NCI-H1417 (cell line): ENCODE results near the gene NFIA.
"Not testable (repeated sequence)": the region's sequence is repeated elsewhere in the genome, so short reads cannot be mapped to it uniquely, and the experiment has no call there.

Experiments used
- DNase-seq, 3 experiments: peaks; one replicate each; lab custom pipeline; 2025; lab: John Stamatoyannopoulos, UW

Gene NFIA

DNA sequence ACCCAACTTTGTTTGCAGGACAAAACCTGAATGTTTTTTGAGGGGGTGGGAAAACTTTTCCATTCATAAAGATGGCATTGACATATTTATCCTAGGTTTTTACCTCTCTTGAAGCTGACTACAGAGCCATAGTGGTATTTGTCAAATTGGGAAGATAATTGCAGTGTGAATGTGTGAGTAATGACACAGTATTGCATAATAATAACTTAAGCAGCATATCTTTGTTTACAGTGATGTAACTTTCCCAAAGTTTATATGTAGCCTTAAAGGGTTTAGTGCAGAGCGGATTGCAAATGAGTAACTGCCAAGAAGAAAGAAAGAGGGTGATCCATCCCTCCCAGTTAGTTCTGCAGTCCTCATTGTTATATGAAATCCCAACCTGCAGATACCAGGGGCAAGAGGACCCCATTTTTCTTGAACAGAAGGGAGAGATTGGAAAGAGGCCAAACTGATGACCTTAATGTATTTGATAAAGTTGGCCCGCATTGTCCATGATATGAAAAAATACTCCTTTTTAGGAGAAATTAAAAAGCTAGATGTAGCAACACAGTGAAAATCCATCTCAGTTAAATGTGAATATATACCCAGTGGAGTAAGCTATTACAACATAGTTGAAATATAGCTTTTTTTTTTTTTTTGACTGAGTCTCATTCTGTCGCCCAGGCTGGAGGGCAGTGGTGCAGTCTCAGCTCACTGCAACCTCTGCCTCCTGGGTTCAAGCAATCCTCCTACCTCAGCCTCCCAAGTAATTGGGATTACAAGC lies 23.7 kb upstream of the NFIA start:
- no peak for DNase-seq

DNA sequence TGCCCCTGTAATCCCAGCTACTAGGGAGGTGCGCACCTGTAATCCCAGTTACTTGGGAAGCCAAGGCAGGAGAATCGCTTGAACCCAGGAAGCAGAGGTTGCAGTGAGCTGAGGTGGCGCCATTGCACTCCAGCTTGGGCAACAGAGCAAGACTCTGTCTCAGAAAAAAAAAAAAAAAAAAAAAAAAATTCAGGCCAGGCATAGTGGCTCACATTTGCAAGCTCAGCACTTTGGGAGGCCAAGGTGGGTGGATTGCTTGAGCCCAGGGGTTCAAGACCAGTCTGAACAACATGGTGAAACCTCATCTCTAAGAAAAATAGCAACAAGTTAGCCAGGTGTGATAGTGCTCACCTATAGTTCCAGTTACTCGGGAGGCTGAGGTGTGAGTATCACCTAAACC lies 20.8 kb upstream of the NFIA start:
- DNase-seq, result not testable (repeated sequence)

DNA sequence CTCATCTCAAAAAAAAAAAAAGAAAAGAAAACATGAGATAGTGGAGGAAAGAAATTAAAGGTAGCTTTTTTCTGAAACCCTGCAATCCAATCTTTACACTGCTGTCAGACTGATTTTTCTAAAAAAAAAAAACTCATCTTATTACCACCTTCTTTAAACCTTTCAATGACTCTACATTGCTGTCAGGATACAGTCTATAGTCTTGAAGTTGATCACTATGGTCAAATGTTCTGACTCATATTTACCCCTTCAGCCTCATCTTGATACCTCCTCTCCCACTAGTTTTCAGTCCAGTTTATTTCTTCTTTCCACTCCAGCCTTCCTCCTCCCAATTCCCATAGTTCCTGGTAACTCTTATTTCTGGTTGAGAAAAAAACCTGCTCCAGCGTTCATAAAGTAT lies 17.7 kb upstream of the NFIA start:
- DNase-seq, result no peak

GRCh38 chr1:61067446-61068019 lies 14.8 kb upstream of the NFIA start:
- no peak for DNase-seq

DNA sequence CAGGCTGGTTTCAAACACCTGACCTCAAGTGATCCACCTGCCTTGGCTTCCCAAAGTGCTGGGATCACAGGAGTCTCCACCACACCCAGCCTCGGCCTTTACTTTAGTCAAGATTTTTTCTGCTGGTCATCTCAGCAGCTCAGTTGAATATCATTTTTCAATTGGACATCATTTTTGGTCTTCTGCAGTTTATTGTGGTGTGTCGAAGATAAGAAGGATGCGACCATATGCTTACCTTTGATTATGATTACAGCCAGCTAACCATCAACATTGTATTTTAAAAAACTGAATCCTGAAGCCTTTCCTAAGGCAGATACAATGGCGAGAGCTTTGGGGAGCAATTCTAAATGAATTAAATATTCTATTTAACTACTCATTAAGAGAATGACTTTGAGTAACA lies 12.3 kb upstream of the NFIA start:
- DNase-seq, result no peak

GRCh38 chr1:61071205-61072130 lies 10.9 kb upstream of the NFIA start:
- DNase-seq, result no peak

GRCh38 chr1:61073871-61074270 lies 8.5 kb upstream of the NFIA start:
- no peak for DNase-seq

DNA sequence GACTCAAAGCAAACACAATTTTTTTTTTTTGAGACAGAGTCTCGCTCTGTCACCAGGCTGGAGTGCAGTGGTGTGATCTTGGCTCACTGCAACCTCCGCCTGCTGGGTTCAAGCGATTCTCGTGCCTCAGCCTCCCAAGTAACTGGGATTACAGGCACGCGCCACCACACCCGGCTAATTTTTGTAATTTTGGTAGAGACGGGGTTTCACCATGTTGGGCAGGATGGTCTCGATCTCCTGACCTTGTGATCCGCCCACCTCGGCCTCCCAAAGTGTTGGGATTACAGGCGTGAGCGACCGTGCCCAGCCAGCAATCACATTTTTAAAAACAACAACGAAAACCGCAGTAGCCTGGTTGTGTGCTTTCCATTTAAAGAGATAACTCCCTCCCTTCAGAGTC lies 6.5 kb upstream of the NFIA start:
- DNase-seq, result not testable (repeated sequence)

DNA sequence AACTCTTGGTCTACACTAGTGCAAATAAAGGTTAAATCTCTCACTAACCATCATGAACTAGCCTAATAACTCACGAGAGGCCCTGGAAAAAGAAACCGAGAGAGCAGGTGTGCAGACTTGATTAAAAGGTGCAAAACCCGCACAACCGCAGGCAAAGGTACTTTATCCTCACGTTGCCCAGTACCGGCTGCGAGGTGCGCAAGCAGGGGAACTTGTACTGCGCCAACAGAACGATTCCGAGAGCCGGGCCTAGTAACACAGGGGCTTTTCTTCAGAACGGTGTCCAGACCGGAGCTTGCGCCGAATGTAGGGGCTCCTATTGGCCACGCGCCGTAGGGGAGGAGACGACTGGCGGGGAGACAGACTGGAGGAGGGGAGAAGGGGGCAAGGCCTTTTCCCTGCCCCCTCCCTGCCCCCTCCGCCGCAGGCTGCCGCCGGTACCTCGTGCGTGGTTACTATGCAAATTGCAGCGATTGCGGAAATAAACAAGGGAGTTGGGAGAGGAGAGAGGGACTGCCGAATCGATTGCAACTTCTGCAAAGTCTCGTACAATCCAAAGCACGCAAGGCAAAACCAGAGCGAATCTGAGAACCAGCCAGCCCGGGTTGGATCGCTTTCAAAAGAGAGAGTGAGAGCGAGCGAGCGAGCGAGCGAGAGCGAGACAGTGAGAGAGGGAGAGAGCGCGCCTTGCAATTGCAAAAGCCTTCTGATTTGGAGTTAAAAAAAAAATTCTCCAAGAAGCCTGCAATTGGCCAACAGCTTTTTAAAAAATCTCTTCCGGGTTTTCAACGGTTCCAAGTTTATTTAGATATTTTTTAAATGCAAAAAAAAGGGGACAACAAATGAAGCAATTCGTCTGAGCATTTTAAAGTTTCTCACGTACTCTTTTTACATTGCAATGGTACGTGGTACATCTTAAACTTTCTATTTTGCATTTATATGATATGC lies 5.4 kb upstream of the NFIA start:
- peak; percentile 90 to 96 (median 93) for DNase-seq

- DNase-seq, result peak; percentile 91 to 100 (median 99)
Observed at GRCh38 chr1:61077676-61078541, 4.5 kb upstream of the NFIA start.

DNA sequence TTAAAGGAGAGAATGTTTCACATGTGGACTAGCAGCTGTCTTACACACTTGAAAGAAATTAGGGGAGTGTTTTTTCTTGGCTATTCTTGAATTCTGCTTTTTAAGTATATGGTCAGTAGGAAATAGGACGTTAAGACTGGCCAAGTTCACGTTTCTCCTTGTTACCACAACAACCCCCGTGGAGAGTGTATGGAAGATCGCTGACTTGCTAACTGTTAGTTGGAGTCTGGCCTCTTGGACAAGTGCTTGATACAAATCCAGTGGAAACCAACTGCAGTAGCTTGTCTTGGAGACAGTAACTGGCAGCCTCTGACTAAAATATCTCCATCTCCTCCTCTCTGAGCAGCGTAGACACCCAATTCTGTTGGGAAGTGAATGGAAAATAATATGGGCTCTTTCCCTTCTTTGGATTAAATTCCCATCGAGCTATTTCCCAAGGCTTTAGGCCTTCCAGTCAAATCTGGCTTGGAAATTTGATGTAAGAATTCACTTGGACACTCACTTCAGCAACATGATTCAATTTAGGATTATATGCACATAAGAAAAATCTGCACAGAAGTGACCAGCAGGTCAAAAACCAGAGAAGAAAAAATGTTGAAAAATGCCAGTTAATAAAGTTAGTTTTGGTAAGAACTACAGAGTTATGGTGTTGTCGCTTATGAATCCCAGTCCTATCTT lies 3.6 kb upstream of the NFIA start:
- DNase-seq, result peak in 2 of 3 experiments; percentile 33 to 34

DNA sequence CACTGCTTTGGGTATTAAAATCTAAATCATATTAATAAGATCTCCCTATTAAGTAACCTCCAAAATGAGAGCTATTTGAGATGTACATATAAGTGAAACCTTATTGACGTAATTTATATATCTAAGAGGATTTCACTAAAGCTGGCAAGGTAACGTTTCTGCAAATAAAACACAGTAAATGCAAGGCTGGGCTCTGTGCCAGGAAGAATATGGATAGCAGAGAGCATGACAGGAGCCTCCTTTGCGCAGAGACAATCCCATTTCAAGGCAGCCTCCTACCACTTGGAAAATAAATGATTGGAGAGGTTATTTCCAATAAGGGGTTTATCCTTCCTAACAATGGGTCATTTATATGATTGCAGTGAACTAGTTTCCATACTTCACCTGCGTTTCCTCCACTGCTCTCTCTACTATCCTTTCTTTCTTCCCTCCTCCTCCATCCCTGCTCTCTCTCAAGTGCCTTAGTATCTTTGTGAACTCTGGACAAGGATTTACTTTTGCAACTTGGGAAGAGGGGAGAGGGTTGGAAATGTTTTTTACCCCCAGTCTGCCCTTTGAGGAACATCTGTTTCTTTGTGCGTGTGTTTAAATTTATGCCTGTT lies 3.0 kb upstream of the NFIA start:
- peak; percentile 50 to 87 (median 70) for DNase-seq

DNA sequence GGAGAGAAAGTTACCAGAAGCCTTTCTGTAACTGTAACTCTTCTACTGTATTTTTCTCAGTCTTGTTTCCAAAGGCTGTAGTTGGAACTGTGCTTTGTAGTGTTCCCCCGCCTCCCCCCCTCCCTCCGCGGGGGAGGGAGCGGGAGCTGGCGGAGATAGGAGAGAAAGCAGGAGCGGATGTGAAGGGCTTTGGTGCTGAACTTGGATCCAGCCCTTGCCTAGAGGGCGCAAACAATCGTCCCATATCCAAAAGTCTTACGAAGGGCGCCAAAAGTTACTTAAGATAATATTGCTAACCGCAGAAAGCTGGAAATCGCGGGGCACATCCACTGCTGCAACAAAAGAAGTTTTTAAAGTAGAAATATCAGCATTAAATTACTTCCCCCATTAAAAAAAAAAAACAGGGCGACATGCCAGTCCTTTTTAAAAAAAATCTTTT lies 2.4 kb upstream of the NFIA start:
- peak; percentile 61 to 71 (median 69) for DNase-seq

DNA sequence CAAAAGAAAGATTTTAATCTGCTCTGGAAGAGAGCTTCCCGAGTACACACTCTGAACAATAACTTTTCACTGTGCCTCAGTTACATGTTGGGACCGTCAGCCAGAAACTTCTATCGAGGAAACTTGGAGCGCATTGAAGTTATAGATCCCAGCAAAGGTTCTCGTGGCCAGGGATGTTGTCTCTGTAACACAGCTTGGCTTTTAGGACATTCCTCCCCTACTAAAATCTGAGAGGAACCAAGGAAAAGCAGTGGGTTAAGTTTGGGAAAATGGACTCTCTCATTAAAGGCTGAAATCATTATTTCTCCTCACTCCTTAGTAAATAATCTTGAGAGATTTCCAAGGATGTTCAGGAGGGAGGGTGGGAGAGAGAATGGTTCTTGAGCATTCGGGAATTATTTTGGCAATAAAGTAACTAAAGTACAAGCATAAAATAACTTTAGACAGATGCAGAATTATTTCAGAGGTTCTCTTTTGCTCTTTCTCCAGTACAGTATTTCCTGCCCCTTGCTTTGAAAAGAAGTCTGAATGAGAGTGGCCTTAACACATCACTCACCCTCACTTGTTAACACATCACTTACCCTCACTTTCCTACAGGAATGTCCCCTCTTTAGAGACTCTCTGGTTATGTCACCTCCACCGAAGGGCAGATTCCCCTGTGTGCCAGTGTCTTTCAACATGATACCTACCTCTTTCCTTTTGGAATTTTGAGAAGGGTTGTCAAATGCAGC lies 1.8 kb upstream of the NFIA start:
- peak in 1 of 3 experiments; percentile 45 for DNase-seq

DNA sequence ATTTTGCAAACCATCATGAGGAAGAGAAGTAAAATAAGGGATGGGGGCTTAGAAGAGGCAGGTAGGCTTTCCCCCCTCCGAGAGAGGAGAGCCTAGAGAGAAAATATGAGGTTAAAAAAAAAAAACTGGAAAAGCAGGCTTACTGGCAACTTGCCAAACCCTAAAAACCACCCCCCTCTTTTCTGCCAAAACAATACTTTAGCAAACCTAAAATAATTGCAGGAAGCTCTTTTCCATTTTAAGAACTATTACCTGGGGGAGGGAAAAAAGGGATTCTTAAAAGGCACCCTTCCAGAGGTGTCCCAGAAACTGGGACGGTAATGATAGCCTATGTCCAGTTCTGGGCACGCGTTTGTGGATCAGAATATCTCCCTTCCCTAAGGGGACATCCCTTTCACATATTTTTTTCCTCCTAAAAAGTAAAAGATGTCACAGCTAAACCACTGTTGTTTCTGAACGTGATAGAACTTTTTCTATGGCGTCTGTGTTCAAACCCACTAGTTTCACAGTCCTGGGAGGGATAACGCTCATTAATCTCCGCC lies 1.1 kb upstream of the NFIA start:
- DNase-seq, result peak in 2 of 3 experiments; percentile 21 to 47

DNA sequence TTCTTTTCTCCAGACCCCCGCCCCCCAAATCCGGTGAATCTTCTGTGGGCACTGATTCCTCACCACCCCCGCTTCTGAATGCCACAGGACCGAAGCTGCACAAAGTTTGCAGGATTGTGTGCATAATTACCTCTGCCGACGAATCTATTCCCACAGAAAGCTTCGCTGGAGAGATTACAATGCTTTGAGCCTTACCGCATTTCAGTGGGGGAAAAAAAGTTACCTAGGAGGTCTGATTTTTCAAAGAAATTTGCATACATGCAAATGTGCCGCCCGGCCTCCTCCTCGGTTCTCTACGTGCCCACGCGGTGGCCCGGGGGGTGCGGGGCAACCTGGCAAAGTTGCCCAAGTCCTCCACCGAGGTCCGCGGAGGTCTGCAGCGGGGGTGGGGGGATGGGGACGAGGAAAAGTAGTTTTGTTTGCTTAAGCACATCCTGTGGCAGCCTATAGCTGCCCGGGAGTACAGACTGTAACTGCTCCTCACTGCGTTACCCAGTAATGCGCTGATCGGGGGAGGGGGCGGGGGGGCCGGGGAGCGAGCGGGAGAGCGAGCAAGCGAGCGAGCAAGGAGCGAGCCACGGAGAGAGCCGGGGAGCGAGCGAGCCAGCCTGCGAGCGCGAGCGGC lies 563 bp upstream of the NFIA start:
- DNase-seq, result peak; percentile 43 to 56 (median 55)

GRCh38 chr1:61083013-61083806 lies 849 bp downstream of the NFIA start:
- DNase-seq, result peak in 2 of 3 experiments; percentile 19 to 35
